Neural progenitor cell (in vitro differentiated cells): ENCODE results near the gene HOOK2.

Experiments
- EZH2 ChIP-seq: fragments of 200-600 bp; sonication (generic); IDR thresholded peaks from 2 replicates; pipeline ENCODE4 v1.6.1; 2017; ENCODE audit warnings: antibody characterized with exemption, mild to moderate bottlenecking, moderate library complexity
- TF ChIP-seq, protein P1 (sequence below): fragments of 200-600 bp; sonication (generic); IDR thresholded peaks from 2 replicates; pipeline ENCODE4 v1.5.1; 2017; ENCODE audit warnings: antibody characterized with exemption, mild to moderate bottlenecking

DNA sequence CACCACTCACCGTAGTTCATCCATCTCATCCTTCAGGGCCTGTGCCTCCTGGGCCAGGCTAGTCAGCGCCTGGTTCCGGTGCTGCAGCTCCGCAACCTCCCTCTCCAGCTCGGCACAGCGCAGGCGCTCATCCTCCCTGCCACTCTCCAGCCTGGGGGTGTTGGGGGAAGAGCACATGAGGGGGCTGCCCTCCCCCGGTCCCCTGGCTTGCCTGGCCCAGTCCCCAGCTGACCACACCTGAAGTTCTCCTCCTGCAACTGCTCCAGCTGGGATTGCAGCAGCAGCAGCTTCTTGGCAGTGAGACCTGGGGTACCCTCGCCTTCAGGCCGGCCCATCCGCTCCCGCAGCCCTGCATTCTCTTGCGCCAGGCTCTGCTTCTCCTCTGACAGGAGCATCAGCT, 4.4 kb downstream of the HOOK2 start:
- TF ChIP-seq, protein P1, sequence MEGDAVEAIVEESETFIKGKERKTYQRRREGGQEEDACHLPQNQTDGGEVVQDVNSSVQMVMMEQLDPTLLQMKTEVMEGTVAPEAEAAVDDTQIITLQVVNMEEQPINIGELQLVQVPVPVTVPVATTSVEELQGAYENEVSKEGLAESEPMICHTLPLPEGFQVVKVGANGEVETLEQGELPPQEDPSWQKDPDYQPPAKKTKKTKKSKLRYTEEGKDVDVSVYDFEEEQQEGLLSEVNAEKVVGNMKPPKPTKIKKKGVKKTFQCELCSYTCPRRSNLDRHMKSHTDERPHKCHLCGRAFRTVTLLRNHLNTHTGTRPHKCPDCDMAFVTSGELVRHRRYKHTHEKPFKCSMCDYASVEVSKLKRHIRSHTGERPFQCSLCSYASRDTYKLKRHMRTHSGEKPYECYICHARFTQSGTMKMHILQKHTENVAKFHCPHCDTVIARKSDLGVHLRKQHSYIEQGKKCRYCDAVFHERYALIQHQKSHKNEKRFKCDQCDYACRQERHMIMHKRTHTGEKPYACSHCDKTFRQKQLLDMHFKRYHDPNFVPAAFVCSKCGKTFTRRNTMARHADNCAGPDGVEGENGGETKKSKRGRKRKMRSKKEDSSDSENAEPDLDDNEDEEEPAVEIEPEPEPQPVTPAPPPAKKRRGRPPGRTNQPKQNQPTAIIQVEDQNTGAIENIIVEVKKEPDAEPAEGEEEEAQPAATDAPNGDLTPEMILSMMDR, result no peak
- TF ChIP-seq EZH2, result no peak
